GM19035 (cell line): ENCODE data around the gene RBM39.
"Not testable (repeated sequence)": the region's sequence is repeated elsewhere in the genome, so short reads cannot be mapped to it uniquely, and the experiment has no call there.

Experiments used
- ATAC-seq: cut with Tn5 transposase; IDR thresholded peaks from one replicate; pipeline ENCODE4 v1.9.1; 2021; ENCODE audit not compliant: unreplicated experiment

The RBM39 gene

DNA sequence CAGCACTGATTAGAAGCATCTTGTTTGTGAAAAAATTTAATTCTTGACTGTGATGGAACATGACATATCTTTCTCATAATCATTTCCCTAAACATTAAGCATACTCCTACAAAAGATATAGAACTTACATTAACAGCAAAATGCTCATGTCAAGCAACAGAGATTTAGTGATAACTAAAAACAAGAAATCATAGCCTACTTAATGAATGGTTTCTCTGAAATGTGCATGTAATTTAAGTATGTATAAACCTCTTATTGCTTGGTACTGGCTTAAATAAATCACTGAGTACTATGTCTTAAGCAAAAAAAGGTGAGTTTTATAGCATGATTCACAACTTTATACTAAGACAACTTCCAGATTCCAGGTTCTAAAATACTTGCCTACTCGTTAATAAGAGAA is 33.6 kb downstream of the RBM39 start:
- ATAC-seq = no peak

DNA sequence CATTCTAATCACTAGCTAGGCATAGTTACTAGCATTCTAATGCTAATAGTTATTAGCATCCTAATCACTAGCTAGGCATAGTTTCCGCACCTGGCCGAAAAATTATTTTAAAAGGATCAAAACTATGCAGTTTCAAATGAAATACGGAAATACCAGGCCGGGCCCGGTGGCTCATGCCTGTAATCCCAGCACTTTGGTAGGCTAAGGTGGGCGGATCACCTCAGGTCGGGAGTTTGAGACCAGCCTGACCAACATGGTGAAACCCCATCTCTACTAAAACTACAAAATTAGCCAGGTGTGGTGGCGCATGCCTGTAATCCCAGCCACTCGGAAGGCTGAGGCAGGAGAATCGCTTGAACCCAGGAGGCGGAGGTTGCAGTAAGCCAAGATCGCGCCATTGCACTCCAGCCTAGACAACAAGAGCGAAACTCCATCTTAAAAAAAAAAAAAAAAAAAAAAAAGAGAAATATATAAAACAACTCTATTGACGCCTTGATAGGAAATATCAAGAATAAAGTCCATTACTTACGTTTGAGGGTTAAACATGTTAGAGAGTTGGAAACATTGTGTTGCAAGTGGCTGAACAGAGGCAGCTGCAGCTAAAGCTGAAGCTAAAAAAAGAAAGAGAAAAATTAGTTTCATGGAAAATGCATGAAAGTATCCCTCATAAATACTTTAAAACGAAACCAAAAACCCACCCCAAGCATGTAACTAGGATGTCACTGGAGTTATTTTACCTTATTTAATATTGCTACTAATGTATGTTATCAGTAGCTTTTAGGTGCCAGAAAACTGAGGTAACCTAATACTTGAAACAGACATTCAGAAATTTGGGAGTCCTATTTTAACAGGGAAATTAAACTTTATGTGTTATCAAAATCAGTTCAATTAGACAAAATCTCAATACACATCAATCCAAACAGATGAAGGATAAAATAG is 35.2 kb downstream of the RBM39 start:
- ATAC-seq = not testable (repeated sequence)

DNA sequence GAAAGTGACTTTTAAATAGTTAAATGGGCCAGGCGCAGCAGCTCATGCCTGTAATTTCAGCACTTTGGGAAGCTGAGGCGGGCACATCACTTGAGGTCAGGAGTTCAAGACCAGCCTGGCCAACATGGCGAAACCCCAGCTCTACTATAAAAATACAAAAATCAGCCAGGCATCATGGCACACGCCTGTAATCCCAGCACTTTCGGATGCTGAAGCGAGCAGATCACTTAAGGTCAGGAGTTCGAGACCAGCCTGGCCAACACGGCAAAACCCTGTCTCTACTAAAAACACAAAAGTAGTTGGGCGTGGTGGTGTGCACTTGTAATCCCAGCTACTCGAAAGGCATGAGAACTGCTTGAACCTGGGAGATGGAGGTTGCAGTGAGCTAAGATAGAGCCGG is 36.2 kb downstream of the RBM39 start:
- not testable (repeated sequence) for ATAC-seq

DNA sequence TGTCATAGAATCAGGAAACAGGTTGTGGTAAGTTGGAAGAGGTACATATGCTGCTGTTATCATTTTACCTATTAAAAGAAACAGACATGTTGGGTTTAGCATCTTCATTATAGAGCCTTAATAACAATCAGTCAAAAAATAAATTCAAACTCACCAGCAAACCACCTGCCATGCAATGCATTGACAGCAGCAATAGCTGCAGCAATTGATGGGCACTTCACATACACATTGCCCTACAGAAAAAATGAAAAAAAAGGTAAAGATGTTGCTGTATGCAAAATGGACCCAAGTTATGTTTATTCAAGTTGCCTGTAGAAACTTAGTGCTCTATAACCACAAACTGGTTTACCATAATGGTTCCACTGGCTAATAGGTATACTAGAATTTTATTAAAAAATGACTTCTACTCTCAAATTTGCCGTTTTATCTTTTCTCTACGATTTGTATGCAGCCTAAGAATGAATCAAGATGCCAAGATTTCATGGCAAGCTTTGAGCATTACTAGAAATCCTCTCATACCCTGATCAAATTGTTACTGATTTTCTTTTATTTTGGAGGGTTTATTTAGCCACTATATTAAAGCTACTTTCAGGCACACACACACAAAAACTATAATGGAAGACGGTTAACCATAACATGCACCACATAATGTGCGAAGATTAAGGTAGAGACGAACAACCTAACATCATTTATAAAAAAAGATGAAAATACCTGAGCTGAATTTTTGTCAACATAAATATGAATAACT is 37.4 kb downstream of the RBM39 start:
- ATAC-seq = no peak

DNA sequence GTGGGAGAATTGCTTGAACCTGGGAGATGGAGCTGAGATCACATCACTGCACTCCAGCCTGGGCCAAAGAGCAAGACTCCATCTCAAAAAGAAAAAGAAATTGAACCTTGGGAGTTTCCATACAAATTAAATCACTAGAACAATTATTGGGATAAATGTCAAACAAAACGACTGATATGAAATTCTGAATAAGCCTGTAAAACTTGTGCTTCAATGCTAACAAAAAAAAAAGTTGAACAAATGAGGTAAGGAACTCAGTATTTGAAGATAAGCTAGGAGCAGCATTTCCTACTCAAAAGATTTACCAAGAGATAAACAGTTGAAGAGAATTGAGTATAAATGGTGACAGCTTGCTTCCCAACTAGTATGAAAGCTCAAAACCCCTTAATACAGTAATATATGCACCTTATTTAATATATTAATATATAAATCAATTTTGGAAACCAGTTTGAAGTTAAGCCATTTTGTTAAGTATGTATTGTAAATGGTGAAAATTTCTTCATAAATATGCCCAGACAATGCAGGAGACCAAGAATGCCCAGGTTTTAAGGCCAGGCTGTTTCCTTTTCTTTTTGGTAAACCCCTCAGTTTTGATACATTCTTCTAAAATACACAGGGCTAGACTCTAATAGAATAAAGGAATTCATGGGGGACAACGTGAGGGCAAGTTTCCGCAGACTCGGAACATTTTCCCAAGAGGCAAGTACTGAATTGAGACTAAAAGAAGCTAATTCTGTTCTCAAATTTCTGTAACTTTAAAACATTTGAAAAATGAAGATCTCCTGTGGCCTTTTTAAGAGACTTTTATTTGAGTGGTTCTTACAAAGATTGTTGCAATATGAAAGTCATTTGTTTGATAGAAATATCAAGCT is 39.0 kb downstream of the RBM39 start:
- ATAC-seq = no peak

DNA sequence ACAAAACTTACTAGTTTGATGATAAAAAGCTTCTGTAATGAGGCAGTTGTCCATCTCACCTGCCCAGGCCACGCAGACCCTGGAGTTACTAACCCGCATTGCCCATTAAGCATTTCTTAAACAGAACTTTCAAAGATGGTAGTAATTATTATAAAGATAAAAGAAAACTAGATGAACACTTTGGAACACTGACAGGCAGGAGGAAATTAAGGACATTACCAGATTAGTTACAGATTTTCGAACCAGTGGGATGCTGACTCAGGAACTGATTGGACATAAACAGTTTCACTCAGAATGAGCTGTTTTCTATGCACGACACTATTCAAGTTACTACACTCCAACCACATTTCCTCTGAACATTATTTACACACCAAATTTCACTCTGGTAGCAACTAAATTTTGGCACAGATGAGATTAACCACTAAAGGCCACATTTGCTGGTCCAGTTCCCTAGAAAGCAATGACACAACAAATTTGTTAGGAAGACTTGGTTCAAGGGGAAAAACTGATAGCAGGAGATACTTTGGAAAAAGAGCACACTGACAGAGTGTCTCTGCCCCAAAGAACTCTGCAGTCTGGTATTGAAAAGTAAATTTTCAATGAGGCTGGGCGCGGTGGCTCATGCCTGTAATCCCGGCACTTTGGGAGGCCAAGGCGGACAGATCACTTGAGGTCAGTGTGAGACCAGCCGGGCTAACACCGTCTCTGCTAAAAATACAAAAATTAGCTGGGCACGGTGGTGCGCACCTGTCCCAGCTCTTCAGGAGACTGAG is 39.8 kb downstream of the RBM39 start:
- ATAC-seq = no peak

DNA sequence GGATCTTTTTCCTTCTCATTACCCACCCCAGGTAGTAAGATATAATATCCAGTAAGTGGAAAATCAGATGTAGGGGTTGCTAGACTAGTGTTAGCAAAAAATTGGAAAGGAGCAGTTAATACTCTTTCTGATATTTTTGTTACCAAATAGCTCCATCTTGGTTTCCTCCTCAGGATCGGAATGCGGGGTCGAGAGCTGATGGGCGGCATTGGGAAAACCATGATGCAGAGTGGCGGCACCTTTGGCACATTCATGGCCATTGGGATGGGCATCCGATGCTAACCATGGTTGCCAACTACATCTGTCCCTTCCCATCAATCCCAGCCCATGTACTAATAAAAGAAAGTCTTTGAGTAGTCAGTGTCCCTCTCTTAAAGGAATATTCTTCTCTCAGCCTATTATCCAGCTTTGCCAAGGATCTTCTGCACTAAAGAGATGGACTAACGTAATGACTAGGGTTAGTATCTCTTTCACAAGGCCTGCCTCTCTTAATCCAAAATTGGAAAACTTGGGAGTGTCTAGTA is 41.4 kb downstream of the RBM39 start:
- no peak for ATAC-seq

DNA sequence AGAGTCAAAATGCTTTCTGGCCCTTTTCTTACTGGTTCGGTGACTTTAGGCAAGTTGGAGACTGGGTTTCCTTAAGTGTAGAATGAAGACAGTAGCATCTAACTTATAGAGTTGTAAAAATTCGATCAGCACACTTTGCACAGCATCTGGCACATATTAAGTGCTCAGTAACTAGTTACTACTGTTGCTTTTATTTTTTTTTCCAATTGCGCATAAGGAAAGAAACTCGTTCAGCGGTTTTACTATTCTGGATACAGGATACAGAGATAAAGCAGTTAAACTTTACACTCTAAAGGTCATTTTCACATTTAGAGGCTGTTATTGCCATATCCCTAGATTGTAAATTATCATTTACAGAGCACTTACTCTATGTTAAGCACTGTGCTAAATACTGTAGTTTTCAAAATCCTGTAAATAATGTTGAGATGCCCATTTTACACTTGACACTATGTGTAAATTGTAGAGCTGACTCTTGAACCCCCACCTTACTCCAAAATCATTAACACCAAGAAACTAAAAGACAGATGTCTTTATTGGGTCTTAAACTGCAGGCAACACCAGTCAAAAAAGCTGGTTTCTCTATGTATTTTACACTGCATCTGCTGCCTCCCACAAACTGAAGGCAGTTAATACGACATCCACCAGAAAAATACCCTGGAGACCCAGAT is 42.0 kb downstream of the RBM39 start:
- ATAC-seq = no peak

DNA sequence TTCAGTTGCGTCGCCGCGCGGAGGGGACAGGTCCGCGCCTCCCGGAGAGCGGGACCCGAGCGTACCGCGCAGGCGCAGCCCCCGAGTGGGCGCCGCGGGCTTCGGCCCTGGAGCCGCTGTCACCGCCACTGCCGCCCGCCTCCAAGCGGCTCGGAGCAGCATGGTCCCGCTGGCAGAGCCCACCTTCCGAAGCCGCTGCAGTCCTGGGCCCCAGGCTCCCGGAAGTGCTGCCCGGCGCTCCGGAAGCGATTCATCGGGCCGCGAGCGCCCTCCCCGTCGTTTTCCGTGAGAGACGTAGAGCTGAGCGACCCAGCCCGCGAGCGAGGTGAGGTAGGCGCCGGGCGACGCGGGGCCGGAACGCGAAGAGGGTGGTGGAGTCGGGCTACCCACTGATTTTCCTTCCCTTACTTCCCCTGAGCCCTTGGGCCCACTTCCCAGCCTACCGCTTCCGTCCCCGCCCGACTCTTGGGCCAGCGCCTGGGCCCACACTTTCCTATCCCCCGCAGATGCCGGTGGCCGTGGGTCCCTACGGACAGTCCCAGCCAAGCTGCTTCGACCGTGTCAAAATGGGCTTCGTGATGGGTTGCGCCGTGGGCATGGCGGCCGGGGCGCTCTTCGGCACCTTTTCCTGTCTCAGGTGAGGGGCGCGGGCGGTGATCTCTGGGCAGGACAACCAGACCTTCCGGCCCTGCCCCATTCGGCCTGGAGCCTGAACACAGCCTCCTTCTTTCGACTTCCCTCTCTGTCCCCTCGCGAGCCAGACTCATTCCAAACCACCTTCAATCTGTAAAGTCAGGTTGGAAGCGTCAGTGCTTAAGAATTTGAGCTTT is 42.7 kb downstream of the RBM39 start, which contains the start of the genes NFS1 and ROMO1:
TSS of gene NFS1 (minus strand) at position 226 of the 830 bp plus-strand sequence. CDS start at position 162, 64 bp downstream.
TSS of gene ROMO1 (plus strand) at position 279 of the 830 bp plus-strand sequence. CDS start at position 507, 228 bp downstream.
- ATAC-seq = peak; percentile 82

DNA sequence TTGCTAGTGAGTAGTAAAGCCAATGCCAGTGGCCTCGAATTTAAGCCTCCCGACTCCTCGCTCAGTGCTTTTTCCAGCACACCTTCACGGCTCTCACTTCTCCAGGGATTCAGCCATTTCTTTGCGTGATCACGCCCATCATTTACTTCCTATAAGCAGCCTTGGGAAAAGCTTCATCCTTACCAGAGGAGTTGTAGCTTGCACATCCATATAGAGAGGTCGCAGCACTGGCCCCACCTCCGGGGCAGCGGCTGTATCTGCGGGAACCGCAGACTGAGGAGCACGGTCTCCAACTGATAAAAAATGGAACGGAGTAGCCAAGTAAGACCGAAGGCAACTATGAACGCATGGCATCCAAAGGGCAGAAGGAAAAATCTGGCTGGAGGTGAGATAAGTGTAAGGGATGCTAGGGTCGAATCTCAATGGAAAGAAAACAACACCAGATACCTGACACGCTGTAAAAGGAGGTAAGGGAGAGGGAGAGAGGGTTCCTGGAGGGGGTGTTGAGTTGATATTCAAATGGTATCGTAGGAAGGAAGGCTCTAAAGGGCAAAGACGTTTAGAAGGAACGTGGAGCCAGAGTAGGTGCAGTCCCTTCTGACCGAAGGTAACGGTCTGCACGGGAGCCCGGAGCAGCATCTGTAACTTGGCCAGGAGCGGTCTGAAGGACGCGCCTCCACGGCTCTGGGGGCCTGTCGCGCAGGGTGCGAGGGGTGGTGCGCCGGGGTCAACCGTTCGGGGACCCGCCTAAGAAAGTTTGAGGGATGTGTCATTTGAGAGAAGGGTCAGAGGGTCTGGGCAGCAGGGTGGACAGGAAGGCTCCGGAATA is 43.5 kb downstream of the RBM39 start:
- peak; percentile 32 for ATAC-seq

DNA sequence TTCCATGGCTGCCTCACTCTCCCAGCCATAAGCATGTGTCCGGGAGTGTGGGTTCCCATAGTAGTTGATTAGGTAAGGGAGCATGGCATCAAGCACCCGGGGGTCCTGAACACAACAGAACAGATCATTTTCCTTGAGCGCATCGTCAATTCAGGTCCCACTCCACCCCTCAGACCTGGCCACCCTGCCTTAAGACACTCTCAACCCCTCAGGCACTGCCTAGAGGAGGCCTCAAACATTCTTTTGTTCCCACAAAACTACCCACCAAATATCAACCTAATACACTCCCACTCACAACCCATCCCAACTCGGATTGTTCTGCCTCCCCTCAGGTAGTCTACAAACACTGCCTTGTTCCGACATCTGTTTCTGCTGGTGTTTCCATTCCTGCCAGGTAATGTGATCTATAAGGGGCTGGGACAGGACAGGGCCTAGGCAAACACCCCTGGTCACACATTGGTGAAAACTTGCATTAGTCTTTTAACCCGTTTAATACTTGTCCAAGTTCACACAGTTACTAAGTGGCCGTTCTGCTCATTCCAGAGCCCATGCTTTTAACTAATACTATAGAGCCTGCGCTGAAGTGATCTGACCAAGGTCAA is 44.3 kb downstream of the RBM39 start:
- ATAC-seq = no peak

DNA sequence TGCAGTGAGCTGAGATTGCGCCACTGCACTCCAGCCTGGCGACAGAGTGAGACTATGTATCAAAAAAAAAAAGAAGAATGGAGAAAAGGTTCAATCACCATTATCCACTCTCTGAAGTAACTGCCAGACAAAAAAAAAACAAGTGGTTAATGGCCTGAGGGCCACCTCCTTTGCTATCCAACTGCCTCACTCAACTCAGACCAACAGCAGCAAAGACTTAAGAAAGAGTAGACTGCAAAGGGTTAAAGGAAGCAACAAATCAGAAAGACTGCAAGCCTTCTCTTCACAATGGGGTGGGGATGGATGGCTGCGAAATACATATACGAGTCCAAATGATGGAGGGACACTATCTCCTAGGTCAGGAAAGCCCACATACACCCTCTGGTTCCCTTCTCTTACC is 46.1 kb downstream of the RBM39 start:
- ATAC-seq = no peak

DNA sequence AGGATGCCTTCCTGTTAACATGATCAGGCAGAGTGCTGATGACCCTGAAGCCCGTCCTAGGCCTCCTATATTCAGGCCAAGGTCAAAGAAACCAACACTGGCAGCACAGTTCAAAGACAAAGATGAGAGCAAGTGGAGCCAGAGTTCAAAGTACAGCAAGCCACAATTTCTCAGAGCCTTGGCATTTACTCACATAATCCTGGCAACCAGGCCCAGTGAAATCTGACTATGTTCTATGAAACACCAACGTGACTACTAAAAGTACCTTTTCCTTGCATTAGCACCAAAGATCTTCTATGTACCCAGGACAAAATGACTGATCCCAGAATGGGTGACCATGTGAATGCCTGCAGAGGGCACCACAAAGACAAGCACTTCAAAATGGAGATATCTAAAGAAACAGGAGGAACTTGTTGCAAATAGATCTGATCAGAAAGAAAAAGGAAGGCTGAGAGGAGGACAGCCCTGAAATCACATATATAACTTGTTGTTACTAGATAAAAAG is 46.8 kb downstream of the RBM39 start:
- ATAC-seq = no peak

DNA sequence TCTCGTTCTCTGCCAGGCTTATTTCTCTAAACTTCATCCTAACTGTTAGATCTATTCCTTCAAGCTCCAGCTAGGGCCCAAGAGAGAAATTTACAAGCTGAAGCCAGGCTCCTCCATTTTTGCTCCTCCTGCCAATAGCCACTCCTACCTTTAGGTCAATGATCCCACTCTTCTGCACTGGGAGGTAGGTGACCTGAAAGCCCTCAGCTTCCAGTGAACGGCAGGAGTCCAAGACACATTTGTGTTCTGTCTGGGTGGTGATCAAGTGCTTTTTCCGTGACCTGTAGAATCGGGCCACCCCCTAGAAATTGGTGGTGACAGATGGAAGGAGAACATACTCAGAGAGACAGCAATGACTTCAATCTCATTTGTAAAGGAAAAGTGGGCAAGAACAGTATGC is 51.8 kb downstream of the RBM39 start:
- ATAC-seq = no peak

DNA sequence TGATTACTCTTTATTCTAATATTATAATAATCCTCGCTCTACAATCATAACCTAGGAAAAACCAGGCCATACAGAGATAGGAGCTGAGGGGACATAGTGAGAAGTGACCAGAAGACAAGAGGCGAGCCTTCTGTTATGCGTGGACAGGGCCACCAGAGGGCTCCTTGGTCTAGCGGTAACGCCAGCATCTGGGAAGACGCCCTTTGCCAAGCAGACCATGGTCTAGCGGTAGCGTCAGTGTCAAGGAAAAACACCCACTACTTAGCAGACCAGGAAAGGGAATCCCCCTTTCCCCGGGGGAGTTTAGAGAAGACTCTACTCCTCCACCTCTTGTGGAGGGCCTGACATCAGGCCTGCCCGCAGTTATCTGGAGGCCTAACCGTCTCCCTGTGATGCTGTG is 55.2 kb downstream of the RBM39 start:
- ATAC-seq = not testable (repeated sequence)

DNA sequence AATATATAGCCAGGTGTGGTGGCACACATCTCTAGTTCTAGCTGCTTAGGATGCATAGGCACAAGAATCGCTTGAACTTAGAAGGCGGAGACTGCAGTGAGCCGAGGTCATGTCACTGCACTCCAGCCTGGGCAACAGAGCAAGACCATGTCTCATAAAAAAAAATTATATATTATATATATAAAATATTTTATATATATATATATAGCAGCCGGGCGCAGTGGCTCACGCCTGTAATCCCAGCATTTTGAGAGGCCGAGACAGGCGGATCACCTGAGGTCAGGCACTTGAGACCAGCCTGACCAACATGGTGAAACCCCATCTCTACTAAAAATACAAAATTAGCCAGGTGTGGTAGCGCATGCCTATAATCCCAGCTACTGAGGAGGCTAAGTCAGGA is 56.7 kb downstream of the RBM39 start:
- ATAC-seq = not testable (repeated sequence)

DNA sequence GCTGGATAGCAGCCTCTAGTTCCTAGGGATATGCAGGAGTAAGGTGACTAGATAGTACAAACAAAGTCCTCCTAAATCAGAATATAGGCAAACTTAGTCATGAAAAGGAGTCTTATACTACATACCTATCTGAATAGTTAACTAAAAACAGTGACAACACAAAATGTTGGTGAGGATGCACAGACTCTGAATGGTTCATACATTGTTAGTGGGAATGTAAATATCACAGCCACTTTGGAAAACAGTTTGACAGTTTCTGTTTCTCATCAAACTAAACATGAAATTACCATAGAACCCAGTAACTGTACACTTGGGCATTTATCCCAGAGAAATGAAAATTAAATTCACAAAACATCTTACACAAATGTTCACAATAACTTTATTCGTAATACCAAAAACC is 60.1 kb downstream of the RBM39 start:
- no peak for ATAC-seq
